ENCODE measurements around the gene OGFOD3.
"Not testable (repeated sequence)": the region's sequence is repeated elsewhere in the genome, so short reads cannot be mapped to it uniquely, and the experiment has no call there.

OGFOD3 gene, protein sequence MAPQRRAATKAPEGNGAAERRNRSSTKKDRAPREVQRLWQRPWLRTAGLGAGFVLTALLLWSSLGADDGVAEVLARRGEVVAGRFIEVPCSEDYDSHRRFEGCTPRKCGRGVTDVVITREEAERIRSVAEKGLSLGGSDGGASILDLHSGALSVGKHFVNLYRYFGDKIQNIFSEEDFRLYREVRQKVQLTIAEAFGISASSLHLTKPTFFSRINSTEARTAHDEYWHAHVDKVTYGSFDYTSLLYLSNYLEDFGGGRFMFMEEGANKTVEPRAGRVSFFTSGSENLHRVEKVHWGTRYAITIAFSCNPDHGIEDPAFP

GRCh38 chr17:82418001-82418986, at the start of gene OGFOD3, which contains the start of gene HEXD:
OGFOD3 (minus strand) TSS chr17:82418586; CDS start chr17:82418485, 101 bp downstream.
HEXD (plus strand) TSS chr17:82418347; CDS start chr17:82419800, 1,453 bp downstream.
- DNase-seq, result peak in 50 of 51 donors; percentile 36 to 97 (median 79)

DNA sequence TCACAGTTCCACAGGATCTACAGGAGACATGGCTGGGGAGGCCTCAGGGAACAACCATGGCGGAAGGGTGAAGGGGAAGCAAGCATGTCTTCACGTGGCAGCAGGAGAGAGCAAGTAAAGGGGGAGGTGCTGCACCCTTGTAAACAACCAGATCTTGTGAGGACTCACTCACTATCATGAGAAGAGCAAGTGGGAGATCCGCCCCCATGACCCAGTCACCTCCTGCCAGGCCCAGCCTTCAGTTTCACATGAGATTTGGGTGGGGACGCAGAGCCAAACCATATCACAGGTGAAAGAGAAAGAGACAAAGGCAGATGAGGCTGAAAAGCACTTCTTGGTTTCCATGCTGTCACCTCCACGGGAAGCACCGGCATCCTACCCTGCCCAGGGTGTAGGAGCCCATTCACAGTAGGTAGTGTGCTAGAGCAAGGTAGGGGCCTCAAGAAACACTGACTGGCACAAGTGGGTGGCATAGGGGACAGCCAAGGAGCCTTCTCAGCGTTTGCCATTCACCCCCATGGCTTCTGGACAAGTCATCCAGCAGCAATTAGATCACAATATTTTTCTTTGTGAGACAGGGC, 46.7 kb upstream of the OGFOD3 start:
- DNase-seq, result no peak

DNA sequence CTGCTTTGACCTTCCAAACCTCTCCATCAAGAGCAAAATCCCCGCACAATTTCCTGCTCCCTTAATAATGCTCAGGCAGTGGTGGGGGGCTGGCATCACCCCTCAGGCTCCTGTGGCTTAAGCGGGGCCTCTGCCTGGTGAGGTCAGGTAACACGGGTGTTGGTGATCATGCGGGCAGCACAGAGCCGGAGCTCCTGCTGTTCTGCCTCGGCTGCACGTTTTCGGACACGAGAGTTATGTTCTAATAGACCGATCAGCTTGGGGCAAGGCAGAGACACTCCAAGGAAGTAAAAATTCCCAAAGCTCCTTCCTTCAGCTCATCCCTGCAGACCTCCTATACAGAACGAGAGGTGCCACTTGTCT, 46.2 kb upstream of the OGFOD3 start:
- no peak for DNase-seq

GRCh38 chr17:82463925-82464566, 45.7 kb upstream of the OGFOD3 start:
- no peak for DNase-seq

DNA sequence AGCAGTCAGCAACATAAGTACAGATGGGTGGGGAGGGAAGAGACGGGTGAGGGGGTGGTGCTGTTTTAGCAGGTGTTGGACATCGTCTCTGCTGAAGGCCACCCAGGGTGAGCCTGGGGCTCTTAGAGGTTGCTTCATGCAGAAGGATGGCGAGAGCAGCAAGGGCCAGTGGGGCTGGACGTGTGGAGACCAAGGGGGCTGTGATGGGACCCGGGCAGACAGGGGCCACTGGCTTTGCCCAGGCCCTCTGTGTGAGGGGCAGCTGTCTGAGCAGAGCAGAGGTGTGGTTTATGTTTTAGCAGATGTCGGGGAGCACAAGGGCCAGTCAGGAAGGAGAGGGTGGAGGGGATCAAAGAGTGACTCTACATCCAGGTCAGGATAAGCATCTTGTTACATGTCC, 45.0 kb upstream of the OGFOD3 start:
- no peak for DNase-seq

GRCh38 chr17:82461827-82462524, 43.6 kb upstream of the OGFOD3 start:
- DNase-seq, result no peak

DNA sequence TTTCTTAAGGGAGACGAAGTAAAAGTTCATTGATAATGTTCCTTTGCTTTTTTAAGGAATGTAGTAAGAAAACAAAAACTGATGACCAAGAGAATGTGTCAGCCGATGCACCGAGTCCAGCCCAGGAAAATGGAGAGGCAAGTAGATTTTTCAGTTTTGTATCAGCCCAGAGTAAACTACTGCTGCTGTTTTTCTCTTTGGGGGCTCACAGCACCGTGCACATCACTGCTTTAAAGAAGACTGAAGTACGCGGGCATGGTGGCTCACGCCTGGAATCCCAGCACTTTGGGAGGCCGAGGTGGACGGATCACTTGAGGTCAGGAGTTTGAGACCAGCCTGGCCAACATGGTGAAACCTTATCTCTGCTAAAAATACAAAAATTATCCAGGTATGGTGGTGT, 41.5 kb upstream of the OGFOD3 start:
- DNase-seq, result not testable (repeated sequence)

DNA sequence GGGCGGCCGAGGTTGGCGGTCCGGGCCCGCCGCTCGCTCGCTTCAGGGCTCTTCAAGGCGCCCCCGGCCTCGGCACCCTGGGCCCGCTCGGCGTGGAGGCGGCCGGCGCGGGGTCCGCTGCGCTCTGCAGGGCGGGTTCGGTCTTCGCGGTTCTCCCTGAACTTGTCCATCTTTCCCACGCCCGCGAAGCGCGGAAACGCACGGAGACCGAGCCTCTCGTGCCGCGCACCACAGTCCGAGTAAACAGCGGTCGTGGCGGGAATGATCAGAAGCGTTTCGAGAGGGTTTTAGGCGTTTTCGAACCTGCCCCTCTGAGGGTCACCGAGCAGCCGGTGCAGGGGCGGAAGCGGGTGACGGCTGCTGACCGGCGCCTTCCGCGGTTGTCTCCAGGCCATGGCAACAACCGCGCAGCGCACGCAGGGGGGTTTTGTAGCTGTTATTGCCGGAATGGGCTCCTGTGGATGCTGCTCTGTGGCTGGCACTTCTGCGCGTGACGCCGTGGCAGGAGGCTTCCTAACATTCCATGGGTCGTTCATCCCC, 40.6 kb upstream of the OGFOD3 start:
- DNase-seq, result peak in 3 of 51 donors; percentile 16 to 46 (median 44)

GRCh38 chr17:82458179-82458884, 39.9 kb upstream of the OGFOD3 start, which contains the start of gene NARF:
NARF (plus strand) TSS chr17:82458741; CDS start chr17:82458804, 63 bp downstream.
- peak; percentile 81 to 99 (median 96) for DNase-seq

GRCh38 chr17:82457929-82458178, 39.5 kb upstream of the OGFOD3 start:
- DNase-seq, result peak in 2 of 51 donors; percentile 83 to 90

DNA sequence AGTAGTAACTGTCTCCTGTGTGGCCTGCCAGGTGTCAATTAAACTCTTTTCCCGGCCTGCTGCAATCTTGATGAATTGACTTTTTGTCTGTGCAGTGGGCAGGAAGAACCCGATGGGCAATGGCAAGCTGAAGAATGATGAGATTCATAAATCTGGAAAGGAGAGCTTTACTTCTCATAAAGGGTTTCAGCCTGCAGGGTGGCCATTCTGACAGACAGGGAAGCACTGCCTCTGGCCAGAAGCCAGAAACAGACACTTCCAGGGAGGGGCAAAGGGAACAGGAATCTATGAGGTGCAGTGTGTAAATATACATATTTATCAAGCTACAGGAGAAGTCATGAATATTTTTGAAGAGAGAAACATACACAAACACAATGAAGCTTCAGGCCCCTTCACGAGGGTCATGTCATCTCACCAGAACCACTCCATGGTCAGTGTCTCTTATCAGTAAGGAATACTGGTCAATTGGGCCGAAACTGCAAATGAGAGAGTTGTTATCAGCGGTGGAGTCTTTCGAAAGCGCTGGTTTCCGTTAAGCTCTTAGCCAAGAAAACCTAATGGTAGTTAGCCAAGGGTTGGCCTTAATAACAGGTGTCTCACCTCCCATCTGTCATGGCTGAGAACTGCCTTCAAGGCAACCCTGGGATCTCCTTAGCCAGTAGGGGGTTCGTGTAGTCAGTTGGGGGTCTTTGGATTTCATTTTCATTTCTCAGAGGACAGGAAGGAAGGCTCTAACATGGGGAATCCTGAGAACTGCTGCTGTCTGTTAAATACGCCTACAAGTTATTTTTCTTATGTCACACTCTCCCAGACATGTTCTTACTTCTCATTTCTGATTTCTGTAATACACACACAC, 38.9 kb upstream of the OGFOD3 start:
- peak in 1 of 51 donors; percentile 12 for DNase-seq

GRCh38 chr17:82453706-82454105, 35.3 kb upstream of the OGFOD3 start:
- not testable (repeated sequence) for DNase-seq

- DNase-seq, result not testable (repeated sequence)
These were observed 34.8 kb upstream of the OGFOD3 start for GRCh38 chr17:82453151-82453550.

DNA sequence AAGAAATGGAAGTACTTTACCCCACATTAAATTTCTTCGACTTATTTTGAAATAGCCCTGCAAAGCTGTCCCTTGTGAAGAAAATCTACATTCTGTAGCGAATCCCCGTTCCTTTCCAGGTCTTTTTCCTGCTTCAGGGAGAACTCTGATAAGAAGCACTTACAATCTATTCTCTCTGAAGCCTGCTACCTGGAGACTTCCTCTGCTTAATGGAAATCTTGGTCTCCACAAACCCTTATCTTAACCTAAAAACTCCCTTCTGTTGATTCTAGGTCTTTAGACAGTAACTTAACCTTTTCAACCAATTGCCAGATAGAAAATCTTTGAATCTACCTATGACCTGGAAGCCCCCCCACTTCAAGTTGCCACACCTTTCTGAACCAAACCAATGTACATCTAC, 33.8 kb upstream of the OGFOD3 start:
- DNase-seq, result no peak

DNA sequence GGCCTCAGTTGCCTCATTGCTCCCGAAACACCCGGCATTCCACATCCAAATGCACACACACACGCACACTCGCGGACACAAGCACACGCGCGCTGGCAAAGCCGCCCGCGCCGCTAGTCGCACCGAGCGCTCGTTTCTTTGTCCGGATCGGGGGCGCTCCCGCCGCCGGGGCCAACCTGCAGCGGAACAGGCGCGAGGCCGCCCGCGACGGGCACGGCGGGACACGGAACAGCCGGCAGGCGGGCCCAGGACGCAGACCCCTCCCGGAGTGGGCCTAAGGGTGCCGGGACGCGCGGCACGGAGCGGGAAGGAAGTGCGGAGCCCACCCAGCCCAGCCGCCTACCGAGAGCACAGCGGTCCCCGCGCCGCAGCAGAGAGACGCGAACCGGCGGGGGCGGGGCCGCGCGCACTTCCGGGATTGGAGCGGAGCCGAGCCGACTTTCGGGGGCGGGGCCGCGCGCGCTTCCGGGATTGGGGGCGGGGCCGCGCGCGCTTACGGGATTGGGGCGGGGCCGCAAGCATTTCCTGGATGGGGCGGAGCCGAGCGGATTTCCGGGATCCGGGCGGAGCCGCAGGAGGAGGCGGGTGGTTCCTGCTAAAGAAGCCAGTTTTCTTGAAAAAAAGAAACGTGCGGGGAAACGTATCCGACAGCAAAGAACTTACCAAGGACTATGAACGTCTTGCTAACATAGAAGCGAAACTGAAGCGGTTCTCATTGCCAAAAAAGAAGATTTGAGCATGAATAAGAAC, 32.1 kb upstream of the OGFOD3 start, which contains the start of gene CYBC1:
TSS of gene CYBC1 (minus strand) at position 396 of the 750 bp plus-strand sequence. CDS start 1,498 bp downstream, outside the sequence.
- DNase-seq, result peak; percentile 41 to 94 (median 87)

- DNase-seq, result no peak
These were observed 31.5 kb upstream of the OGFOD3 start for GRCh38 chr17:82449883-82450356.

GRCh38 chr17:82449131-82449882, 30.9 kb upstream of the OGFOD3 start:
- peak in 1 of 51 donors; percentile 13 for DNase-seq
